T-helper 2 cell treated with Interferon-gamma antibody and Interleukin-4, amounts not matched to agents 5 μg/mL and 100 μg/mL, for 36 hours (primary cell): ENCODE data around the gene SNX12.
"Not testable (repeated sequence)": the region's sequence is repeated elsewhere in the genome, so short reads cannot be mapped to it uniquely, and the experiment has no call there.

Source experiments
- DNase-seq: peaks from one replicate; pipeline ENCODE4 v3.0.0; 2021; ENCODE audit warnings: low spot score
- H3K27ac Mint-ChIP-seq: one replicate; pipeline ENCODE4 v1.8.0; 2021; ENCODE audit warnings: mild to moderate bottlenecking, mixed read lengths
- H3K27me3 Mint-ChIP-seq: one replicate; pipeline ENCODE4 v1.8.0; 2021; ENCODE audit warnings: low read depth, mixed read lengths
- H3K36me3 Mint-ChIP-seq: one replicate; pipeline ENCODE4 v1.8.0; 2021; ENCODE audit warnings: low read depth, mixed read lengths
- H3K4me1 Mint-ChIP-seq: one replicate; pipeline ENCODE4 v1.8.0; 2021; ENCODE audit warnings: low read depth, mixed read lengths
- H3K4me3 Mint-ChIP-seq: one replicate; pipeline ENCODE4 v1.8.0; 2022; ENCODE audit warnings: mild to moderate bottlenecking, moderate library complexity, mixed read lengths
- H3K9me3 Mint-ChIP-seq: one replicate; pipeline ENCODE4 v1.8.0; 2021; ENCODE audit warnings: mixed read lengths

SNX12 gene

GRCh38 chrX:71067089-71067488, 1.0 kb downstream of the SNX12 start:
- no peaks in the 10 kb centered on the region for H3K27me3 Mint-ChIP-seq
- H3K36me3 Mint-ChIP-seq: peaks cover 13% of the 10 kb centered on the region
- no peak for DNase-seq
- H3K4me1 Mint-ChIP-seq: peaks cover 17% of the 10 kb centered on the region
- peak overlapping the region; percentile 97 for H3K4me3 Mint-ChIP-seq
- no peak overlapping the region for H3K27ac Mint-ChIP-seq
- no peaks in the 10 kb centered on the region for H3K9me3 Mint-ChIP-seq

- no peak for DNase-seq
- Mint-ChIP-seq H3K36me3 (peaks cover 35% of the 10 kb centered on the region), H3K27ac (no peak overlapping the region), H3K4me3 (no peak overlapping the region), H3K4me1 (peaks cover 38% of the 10 kb centered on the region), H3K9me3 (no peaks in the 10 kb centered on the region), H3K27me3 (no peaks in the 10 kb centered on the region)
Observed at GRCh38 chrX:71060127-71060526, 8.0 kb downstream of the SNX12 start.

- H3K4me3 Mint-ChIP-seq: peak overlapping the region; percentile 41
Observed at GRCh38 chrX:71057848-71058530, 10.1 kb downstream of the SNX12 start.

GRCh38 chrX:71056867-71057266, 11.3 kb downstream of the SNX12 start:
- H3K4me1 Mint-ChIP-seq: peaks cover 35% of the 10 kb centered on the region
- peak overlapping the region; percentile 26 for H3K27ac Mint-ChIP-seq
- no peaks in the 10 kb centered on the region for H3K9me3 Mint-ChIP-seq
- DNase-seq: no peak
- H3K27me3 Mint-ChIP-seq: no peaks in the 10 kb centered on the region
- H3K36me3 Mint-ChIP-seq: peaks cover 28% of the 10 kb centered on the region
- no peak overlapping the region for H3K4me3 Mint-ChIP-seq

More at GRCh38 chrX:71057848-71058530, 10.1 kb downstream of the SNX12 start:
- DNase-seq: no peak
- H3K9me3 Mint-ChIP-seq: no peaks in the 10 kb centered on the region
- H3K36me3 Mint-ChIP-seq: peaks cover 33% of the 10 kb centered on the region
- peaks cover 35% of the 10 kb centered on the region for H3K4me1 Mint-ChIP-seq
- H3K27ac Mint-ChIP-seq: peak overlapping the region; percentile 80
- no peaks in the 10 kb centered on the region for H3K27me3 Mint-ChIP-seq

- Mint-ChIP-seq H3K4me3 (peak overlapping the region; percentile 67), H3K9me3 (no peaks in the 10 kb centered on the region), H3K27ac (no peak overlapping the region), H3K27me3 (no peaks in the 10 kb centered on the region), H3K4me1 (peaks cover 19% of the 10 kb centered on the region), H3K36me3 (peaks cover 11% of the 10 kb centered on the region)
- no peak for DNase-seq
Observed at GRCh38 chrX:71053217-71053621, 14.9 kb downstream of the SNX12 start.

- Mint-ChIP-seq H3K27ac (no peak overlapping the region), H3K27me3 (no peaks in the 10 kb centered on the region), H3K36me3 (peaks cover 7% of the 10 kb centered on the region), H3K4me1 (peaks cover 14% of the 10 kb centered on the region), H3K4me3 (peak overlapping the region; percentile 67), H3K9me3 (no peaks in the 10 kb centered on the region)
- DNase-seq: no peak
Observed at GRCh38 chrX:71052721-71053120, 15.4 kb downstream of the SNX12 start.

- not testable (repeated sequence) for DNase-seq, H3K36me3 Mint-ChIP-seq, H3K27ac Mint-ChIP-seq, H3K4me1 Mint-ChIP-seq, H3K9me3 Mint-ChIP-seq, H3K27me3 Mint-ChIP-seq, H3K4me3 Mint-ChIP-seq
Observed at GRCh38 chrX:71047891-71048290, 20.2 kb downstream of the SNX12 start.

- Mint-ChIP-seq H3K4me1 (no peaks in the 10 kb centered on the region), H3K27ac (no peak overlapping the region), H3K27me3 (no peaks in the 10 kb centered on the region), H3K36me3 (no peaks in the 10 kb centered on the region), H3K4me3 (no peak overlapping the region), H3K9me3 (no peaks in the 10 kb centered on the region)
- no peak for DNase-seq
Observed at GRCh38 chrX:71017396-71017939, 50.7 kb downstream of the SNX12 start.
